Ramos (cell line): ENCODE data around the gene HS6ST3.
"Not testable (repeated sequence)": the region's sequence is repeated elsewhere in the genome, so short reads cannot be mapped to it uniquely, and the experiment has no call there.

Experiments used
- in situ Hi-C: fragments of 300-500 bp; cut with MboI; formaldehyde crosslinking; loops from one replicate; pipeline ENCODE4 v1.14.3; 2022; ENCODE audit warnings: low sequenced_read_pairs; ENCODE audit not compliant: unreplicated experiment

Gene HS6ST3

DNA sequence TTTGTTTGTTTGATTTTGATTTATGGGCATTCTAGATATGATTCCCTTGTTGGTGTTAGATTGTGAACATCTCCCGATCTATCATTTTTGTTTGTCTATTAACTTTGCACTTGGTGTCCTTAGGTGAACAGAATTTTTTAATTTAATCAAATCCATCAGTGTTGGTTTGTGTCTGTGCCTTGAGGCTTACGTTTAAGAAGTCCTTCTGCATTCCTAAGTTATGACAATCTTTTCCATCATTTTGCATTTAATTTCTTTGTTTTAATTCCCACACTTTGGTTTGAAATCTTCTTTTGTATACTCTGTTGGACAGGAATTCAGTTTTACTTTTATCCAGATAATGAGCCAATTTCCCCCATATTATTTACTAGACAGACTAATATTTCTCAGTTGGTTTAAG is 421.7 kb downstream of the HS6ST3 start:
- in situ Hi-C loops: no loop called here

DNA sequence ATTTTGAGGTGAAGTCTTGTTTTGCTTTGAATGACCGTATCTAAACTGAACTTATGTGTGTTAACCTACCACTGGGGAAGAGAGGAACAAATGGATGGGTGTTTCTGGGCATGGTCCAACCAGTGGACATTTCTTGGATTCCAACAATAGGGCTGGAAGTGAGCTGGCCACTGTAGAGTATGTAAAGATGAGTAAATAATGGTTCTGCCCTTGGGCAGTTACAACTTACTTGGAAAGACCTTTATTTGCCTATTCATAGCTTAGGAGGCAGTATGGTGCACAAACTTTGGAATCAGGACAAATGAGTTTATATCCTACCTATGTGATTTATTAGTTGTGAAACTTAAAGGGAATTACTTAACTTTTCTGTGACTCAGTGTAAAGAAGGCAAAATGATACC is 429.5 kb downstream of the HS6ST3 start:
- in situ Hi-C loops: no loop called here

DNA sequence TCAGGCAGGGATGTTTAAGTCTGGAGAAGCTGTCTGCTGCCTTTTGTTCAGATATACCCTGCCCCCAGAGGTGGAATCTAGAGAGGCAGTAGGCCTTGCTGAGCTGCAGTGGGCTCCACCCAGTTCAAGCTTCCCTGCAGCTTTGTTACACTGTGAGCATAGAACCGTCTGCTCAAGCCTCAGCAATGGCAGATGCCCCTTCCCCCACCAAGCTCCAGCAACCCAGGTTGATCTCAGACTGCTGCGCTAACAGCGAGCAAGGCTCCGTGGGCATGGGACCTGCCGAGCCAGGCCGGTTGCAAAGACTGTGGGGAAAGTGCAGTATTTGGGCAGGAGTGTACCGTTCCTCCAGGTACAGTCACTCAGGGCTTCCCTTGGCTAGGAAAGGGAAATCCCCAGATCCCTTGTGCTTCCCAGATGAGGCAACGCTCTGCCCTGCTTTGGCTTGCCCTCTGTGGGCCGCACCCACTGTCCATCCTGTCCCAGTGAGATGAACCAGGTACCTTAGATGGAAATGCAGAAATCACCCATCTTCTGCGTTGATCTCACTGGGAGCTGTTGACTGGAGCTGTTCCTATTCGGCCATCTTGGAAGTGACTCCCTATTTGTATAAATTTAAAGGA is 434.6 kb downstream of the HS6ST3 start:
- in situ Hi-C loops: not testable (repeated sequence)

DNA sequence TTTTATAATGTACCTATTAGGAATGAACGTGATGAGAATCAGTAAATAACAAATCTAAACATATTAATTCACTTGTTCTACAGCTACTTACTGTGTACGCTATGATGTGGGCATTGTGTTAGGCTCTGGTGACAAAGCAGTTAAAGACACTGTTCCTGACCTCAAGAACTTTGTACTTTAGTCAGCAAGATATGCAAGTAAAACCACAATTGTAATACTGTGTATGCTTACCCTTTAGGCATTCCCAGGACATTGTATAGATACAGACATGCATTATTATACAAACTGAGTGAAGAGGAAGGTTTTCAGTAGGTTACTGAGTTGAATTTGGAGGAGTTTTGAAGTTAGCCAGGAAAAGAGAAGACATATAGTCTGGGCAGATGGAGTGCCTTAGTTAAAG is 435.8 kb downstream of the HS6ST3 start:
- in situ Hi-C loops: no loop called here

DNA sequence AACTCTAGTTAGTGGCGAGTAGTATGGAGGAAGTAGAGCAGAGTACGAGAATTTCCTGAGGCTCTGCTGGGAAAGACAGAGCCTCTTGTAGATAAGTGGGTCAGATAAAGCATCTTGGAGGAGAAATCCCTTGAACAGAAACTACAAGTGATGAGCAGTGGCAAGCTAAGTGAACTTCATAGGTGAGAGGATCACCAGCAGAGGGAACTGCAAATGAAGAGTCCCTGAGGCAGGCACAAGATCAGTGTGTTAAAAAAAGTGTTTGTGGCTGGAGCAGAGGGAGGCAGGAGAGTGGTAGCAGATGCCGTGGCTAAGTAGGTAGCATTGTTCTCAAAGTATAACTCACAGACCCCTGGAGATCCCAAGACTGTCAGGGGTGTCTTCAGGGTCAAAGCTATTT is 437.6 kb downstream of the HS6ST3 start:
- in situ Hi-C loops: no loop called here

DNA sequence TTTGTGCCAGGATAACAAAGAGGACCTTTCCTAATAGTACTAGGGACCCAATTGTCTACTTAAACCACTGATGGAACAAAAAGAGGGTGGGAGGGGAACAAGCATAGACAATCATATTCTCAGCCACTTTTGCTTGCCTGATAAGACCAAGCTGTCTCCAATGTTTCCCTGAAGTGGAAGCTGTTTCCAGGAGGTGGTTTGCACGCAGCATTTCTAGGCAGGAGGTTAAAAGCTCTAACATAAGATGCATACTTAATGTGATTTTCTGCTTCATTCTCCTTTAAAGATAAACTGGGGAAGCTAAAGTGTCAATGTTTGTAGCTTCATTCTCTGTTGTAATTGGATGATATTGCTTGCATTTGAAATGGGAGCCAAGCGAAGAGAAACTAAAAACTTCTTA is 442.9 kb downstream of the HS6ST3 start:
- in situ Hi-C loops: no loop called here

DNA sequence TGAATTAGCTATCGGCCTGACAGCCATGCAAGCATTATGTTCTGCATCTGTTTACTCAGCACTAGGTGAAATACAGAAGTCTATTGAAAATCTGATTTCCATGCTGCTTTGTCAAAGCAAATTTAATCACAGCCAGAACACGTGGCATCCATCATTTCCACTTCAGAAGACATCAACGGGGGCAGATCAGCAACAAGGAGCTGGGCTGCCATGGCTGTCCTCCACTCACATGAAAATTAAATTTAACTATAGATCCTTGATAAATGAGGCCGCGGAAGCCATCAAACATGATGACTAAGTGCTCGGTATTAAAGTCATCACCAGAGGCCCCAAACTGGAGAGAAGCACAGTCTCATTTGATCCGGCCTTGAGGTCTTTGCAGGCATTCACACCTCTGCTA is 443.5 kb downstream of the HS6ST3 start:
- in situ Hi-C loops: no loop called here

DNA sequence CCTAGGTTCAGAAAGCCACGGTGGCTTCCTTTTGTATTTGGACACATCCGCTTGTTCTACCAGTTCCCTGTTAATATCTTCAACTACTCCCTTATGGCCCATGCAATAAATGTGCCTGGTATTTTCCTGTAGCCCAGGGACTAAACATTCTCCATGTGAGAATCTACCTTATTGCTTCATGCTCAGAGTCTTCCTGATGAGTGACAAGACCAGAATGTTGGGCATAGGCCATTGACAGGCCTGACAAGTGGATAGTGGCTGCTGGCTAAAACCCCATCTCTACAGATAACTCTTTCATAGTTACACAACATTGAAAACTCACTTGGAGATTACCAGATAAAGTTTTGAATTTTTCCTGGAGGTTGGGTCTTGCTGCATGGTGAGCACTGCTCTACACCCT is 449.9 kb downstream of the HS6ST3 start:
- in situ Hi-C loops: no loop called here

DNA sequence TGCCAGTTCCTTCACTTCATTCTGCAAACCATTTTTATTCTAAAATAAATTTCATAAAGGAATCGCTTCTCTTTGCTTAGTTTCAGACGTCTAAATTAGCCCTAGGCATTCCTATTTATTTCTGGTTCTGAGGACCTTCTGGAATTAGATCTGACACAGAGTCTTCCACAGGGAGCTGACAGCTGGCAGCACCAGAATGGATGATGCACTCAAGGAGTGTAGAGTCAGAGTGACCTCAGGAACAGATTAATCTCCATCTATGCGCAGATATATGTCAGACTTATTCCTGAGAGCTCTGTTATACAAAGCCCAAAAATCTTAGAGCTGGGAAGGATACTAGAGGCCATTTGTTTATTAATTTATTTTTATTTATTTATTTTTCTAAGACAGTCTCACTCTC is 450.8 kb downstream of the HS6ST3 start:
- in situ Hi-C loops: no loop called here

DNA sequence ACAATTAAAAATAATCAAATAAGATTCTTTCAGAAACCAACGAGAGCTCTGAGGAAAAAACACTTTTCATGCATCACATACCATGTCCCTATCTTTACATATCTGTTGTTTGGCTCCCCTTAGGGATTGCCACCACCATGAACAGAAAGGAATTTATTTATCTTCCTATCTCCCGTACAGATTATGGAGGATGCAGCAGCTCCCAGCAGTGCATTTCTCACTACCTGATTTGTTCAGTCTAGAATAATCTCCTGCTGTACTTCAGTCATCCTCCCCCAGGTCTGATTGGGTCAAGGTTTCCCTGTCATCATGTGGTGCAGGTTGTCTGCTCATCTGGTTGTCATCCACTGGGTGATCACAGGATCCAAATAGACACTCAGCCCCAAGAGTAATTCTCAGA is 453.1 kb downstream of the HS6ST3 start:
- in situ Hi-C loops: no loop called here

DNA sequence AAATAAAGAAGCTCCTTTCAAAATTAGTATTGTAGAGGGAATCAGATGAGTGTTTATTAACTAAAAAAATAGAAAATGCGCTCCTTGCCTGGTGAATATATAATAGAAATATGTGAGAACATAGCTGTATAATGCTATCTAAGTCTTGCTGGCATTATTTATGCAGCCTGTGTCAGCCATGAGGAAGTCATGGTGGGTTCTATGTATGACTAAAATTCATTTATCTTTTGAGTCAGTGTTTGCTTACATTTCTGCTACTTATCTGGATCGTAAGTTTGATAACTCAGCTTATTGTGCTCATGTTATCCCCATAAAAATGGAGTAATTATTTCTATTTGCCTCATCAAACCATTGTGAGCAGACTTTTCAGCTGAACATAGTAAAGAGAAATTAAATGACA is 455.1 kb downstream of the HS6ST3 start:
- in situ Hi-C loops: no loop called here

DNA sequence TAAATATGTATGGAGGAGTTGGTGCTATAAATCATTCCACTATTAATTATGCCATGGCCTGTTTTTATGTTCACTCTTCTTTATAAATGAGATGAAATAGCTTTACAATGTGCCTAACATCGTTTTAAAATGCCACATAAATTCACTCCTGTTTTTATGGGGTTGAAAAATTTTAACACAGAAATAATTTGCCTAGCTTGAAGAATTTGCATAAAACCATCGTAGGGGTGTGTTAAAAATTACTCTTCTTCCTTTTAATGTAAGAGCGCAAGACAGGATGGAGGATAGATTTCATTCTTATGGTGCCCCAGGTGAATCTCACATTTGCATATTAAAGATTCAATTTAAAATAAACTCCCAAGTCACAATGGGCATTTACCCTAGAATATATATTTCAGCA is 456.6 kb downstream of the HS6ST3 start:
- in situ Hi-C loops: no loop called here

DNA sequence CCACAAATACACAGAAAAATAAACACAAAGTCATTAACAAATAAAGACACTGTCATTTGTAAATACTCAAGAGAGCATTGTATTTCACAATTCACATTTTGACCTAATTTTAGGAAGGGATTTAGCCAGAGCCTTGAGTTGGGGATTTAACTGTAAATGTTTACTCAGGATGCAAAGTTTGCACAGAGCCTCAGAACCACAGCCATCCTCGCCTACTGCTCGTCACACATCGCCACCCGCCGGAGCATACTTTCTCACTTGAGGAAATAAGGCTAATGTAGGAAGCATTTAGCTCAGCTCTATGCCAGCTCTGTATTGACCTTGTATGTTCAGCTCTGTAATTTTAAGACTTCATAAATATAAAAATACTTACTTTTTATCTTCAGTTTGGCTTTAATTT is 461.6 kb downstream of the HS6ST3 start:
- in situ Hi-C loops: no loop called here

DNA sequence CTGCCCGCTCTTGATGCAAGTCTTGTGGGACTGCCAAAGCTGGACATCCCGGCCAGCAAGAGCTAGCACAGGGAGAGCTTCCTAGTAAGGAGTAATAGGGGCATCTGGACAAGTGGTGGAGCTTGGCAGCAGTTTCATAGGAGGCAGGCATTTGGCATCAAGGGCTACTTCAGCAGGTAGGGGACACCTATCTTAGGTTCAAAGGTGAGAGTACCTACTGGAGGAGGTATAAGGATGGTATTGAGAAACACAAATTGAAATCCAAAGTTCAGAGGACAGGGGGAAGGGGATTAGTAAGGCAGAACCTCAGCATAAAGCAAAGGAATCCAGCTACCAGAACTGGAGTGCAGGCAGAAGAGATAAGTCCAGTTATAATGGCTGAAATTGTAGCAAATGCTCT is 462.7 kb downstream of the HS6ST3 start:
- in situ Hi-C loops: no loop called here

DNA sequence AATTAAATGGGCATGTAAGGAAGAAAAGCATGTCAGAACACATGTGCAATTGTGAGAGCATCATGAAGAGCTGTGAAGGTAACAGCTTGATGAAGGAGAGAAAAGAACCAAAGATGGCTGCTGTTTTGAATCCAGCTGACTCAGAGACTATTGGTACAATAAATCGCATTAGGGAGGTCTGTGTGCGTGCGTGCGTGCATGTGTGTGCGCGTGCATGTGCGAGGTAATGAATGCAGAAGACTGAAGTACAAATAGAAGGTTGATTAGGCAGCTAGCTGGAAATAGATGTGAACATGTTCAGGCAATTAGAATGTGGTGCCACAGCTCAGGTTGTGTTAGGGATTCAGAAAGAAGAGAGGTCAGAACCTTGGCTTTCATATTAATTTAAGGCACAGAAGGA is 463.9 kb downstream of the HS6ST3 start:
- in situ Hi-C loops: no loop called here

DNA sequence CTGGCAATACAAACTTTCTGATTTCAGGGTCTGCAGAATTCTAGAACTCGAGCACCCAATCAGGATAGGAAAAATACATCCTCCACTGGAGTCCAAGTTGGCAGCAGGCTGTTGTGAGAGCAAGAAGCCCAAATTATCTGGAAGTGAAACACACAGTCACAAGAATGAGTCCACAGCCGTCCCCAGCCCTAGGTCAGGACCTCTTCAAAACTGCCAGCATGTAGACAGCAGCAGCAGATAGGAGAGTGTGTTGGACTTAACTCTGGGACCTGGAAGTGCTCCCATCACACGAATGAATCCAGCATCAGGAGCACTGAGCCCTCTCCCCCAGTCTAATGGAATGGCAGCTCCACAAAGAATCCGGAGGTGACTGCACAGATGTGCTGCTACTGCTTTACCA is 483.7 kb downstream of the HS6ST3 start:
- in situ Hi-C loops: no loop called here

DNA sequence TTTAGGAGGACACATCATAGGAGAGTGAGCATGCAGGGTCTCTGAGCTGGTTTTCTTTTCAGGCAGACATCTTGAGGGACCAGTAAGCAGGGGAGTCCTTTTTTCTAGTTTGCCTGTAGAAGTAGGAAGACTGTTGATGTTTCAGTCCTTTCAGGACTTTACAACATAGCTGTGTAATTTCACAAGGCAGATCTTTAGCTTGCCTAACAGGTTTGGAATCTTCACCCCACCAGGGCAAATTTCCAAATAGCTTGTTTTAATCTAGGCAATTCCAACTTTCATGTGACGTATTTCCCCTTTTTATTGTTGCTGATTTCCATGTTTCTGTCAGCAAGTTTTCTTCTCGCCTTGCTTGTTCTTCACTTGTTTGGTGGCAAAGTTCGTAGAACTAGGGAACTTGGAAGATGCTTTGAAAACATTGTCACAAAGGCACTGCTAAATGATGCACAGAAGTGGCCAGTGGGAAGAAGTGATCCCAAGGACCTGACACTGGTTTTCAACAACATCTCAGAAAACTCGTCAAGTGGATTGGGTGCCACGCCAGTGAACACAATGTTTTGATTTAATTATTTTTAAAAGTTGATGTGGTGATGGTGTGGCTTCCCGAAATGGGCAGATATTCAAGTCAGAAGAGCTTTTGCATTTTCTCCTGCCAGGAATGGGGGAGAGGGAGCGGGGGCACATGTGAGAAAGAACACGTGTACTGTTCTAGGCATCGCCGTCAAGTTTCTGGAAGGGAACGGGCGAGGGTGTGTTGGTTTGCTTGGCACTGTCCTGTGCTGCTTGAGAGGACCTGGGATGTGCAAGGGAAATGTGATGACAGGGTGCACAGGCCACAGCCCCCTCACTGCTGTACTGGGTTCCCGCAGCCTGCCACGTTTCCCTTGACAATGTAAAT is 485.8 kb downstream of the HS6ST3 start:
- in situ Hi-C loops: no loop called here

DNA sequence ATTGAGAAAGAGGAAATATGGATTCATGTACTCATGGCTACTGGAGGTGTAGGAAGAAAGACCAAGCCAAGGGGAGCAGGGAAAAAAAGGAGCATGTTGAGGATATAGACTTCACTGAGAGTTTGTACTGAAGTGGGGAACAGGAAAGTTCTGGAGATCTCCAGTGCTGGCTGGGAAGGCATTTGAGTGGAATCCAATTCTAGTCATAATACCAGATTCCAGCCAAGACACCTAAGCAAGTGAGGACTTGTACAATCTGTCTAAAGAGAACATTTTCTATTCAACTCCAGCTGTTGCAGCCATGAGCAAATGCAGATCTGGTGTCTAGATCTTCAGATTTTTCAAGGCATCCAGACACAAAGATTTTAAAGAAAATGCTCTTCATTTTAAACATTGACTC is 491.8 kb downstream of the HS6ST3 start:
- in situ Hi-C loops: no loop called here

DNA sequence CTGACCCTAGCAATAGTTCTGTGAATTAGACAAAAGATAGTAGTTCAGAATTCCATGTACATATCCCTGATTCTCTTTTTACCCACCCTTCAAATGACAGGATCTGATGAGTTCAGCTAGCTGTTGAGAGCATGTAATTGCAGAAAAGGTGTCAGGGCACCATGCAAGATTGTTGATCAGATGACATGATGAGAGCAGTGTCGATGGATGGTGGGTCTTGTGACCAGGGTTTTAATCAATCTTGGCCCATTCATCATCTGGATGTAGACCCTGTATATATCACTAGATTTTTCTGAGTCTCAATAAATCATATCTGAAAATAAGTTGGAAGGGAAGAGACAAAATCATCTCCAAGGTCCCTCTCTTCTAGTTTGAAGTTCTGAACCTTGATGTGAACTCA is 525.3 kb downstream of the HS6ST3 start:
- in situ Hi-C loops: no loop called here

DNA sequence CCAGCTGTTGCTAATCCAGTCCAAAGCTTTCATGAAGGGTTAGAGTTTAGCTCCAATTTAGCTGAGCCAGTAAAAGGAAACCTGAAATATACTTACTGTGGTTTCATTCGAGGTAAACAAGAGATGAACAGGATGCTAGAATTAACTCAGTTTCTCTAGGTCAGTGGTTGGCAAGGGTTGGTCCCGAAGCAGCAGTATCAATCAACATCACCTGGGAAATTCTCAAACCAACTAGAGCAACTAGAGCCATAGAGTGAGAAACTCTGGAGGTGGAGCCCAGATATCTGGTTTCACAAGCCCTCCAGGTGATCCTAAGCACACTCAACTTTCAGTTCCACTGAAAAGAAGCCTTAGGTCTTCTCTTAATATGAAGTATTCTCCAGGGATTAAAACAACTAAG is 527.6 kb downstream of the HS6ST3 start:
- in situ Hi-C loops: no loop called here

DNA sequence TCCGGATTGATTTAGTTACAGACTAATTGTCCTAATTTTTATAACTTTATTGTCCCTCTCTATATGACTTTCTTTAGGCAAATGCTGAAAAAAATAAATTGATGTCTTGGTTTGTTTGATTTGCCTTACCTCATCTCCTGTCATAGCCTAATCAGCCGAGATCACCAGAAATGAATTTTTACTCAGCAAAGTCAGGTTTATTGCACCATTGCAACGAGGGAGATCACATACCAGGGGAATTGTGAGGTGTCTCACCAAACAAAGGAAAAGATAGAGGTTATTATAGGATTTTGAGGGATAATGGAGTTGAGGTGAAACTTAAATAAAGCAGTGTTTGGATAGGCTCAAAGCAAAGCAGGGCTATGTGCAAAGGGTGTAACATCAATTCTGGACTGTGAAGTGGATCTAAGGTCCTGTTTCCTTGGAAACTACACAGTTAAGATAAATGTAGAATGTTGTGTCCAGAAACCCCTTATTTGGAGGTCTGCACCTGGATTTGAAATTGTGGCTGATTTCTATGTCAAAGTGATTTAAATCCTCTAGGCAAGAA is 531.8 kb downstream of the HS6ST3 start:
- in situ Hi-C loops: no loop called here

DNA sequence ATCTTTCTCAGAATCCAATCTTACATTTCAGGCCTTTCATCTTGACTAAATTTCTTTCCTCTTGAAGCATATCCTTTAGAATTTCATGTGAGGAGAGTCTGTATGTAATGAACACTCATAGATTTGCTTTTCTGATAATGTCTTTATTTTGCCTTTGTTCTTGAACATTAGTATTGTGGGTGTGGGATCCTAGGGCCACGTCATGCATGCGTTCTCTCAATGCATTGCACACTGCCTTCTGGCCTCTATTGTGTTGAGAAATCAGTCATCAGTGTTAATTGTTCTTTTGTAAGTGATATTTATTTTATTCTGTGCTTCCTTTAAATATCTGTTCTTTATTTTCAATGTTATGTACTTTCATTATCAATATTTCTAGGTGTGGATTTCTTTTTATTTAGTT is 539.4 kb downstream of the HS6ST3 start:
- in situ Hi-C loops: no loop called here
